A549 (cell line): ENCODE measurements around the gene SLC16A6.

ENCODE experiments used
- CTCF ChIP-seq: fragments of >200 bp; sonication (Bioruptor Twin); formaldehyde crosslinking; IDR thresholded peaks from 3 replicates; pipeline ENCODE4 v1.5.1; 2016
- EP300 ChIP-seq, 2 experiments: fragments of >200 bp; sonication (Bioruptor Twin); formaldehyde crosslinking; IDR thresholded peaks; 2 replicates in 1 of 2; 3 replicates in 1 of 2; pipeline ENCODE4 v1.6.1; 2016 to 2017
- HEYL ChIP-seq: fragments of 250-450 bp; sonication (Bioruptor Pico); IDR thresholded peaks from 2 replicates; pipeline ENCODE4 v1.8.0; 2021; ENCODE audit warnings: mild to moderate bottlenecking, moderate library complexity
- JUN ChIP-seq, 2 experiments: fragments of >200 bp; sonication (Bioruptor Twin); formaldehyde crosslinking; IDR thresholded peaks; 2 replicates in 1 of 2; 3 replicates in 1 of 2; pipeline ENCODE4 v1.6.1; 2016 to 2017
- MAX ChIP-seq: IDR thresholded peaks from 2 replicates; pipeline ENCODE4 v1.6.1; 2012
- MAZ ChIP-seq: fragments of 150-350 bp; IDR thresholded peaks from 2 replicates; pipeline ENCODE4 v1.6.1; 2014; ENCODE audit warnings: antibody characterized with exemption, low read depth, low read length, borderline replicate concordance
- MYC ChIP-seq: IDR thresholded peaks from 2 replicates; pipeline ENCODE4 v1.6.1; 2012; ENCODE audit warnings: mild to moderate bottlenecking, inconsistent platforms, low read length, improper control_type of control experiment, borderline replicate concordance
- NFE2L2 ChIP-seq: fragments of 150-350 bp; conservative IDR thresholded peaks from 2 replicates; pipeline ENCODE4 v1.6.1; 2014; ENCODE audit warnings: low read length
- POLR2A ChIP-seq: IDR thresholded peaks from 2 replicates; pipeline ENCODE4 v1.6.1; 2012; ENCODE audit warnings: mild to moderate bottlenecking, low read length
- RAD21 ChIP-seq, 2 experiments: fragments of >200 bp in 1 of 2; sonication (Bioruptor Twin) in 1 of 2; formaldehyde crosslinking in 1 of 2; IDR thresholded peaks in 1 of 2; conservative IDR thresholded peaks in 1 of 2; 2 replicates in 1 of 2; 3 replicates in 1 of 2; pipeline ENCODE4 v1.6.1; 2012 to 2018; ENCODE audit warnings: inconsistent platforms in 1 of 2
- RFX5 ChIP-seq: fragments of 450-650 bp; IDR thresholded peaks from 2 replicates; pipeline ENCODE4 v1.7.1; 2014; ENCODE audit warnings: antibody characterized with exemption, mild to moderate bottlenecking, moderate library complexity
- SREBF2 ChIP-seq: fragments of 450-650 bp; IDR thresholded peaks from 2 replicates; pipeline ENCODE4 v1.6.1; 2014; ENCODE audit warnings: mild to moderate bottlenecking, moderate library complexity
- USF2 ChIP-seq: fragments of 450-650 bp; IDR thresholded peaks from 2 replicates; pipeline ENCODE4 v1.6.1; 2014; ENCODE audit warnings: antibody characterized with exemption

GRCh38 chr17:68248199-68248825 lies 42.6 kb downstream of the SLC16A6 start:
- no peak for TF ChIP-seq CTCF
- no peak for TF ChIP-seq NFE2L2
- TF ChIP-seq USF2, result no peak
- TF ChIP-seq MAZ, result no peak
- TF ChIP-seq HEYL (CRISPR knock-in tag), result no peak
- no peak for TF ChIP-seq RAD21 (conservative IDR thresholded peaks at IDR 0.05 in 1 of 2, IDR thresholded peaks at IDR 0.05 in 1 of 2)
- TF ChIP-seq POLR2A, result no peak
- no peak for TF ChIP-seq MAX
- TF ChIP-seq RFX5, result no peak
- no peak for TF ChIP-seq EP300 (IDR thresholded peaks at IDR 0.05)
- TF ChIP-seq MYC, result no peak
- TF ChIP-seq SREBF2, result no peak
- TF ChIP-seq JUN (IDR thresholded peaks at IDR 0.05), result peak; percentile 19 to 68; a peak in 2 of 5 replicates
